Activated T-helper 2 cell treated with anti-CD3 and anti-CD28 coated beads, Interferon-gamma antibody, Interleukin-2, Interleukin-4, amounts not matched to agents 10 μg/mL and 5 μg/mL and 100 μg/mL, durations not matched to agents 14 hours and 24 hours and 36 hours (primary cell): ENCODE measurements around the gene EFCAB8. TPM values are rescaled to one million over a fixed set of nuclear protein-coding genes. Genes with fewer than 3 reads are reported as not detected.

Source experiments
- DNase-seq: peaks from one replicate; pipeline ENCODE4 v3.0.0; 2021; ENCODE audit warnings: low spot score
- H3K27ac Mint-ChIP-seq: one replicate; pipeline ENCODE4 v1.8.0; 2021; ENCODE audit warnings: mixed read lengths
- H3K27me3 Mint-ChIP-seq: one replicate; pipeline ENCODE4 v1.8.0; 2021; ENCODE audit warnings: low read depth, mixed read lengths
- H3K36me3 Mint-ChIP-seq: one replicate; pipeline ENCODE4 v1.8.0; 2021; ENCODE audit warnings: low read depth, mixed read lengths
- H3K4me1 Mint-ChIP-seq: one replicate; pipeline ENCODE4 v1.8.0; 2021; ENCODE audit warnings: low read depth, mixed read lengths
- H3K4me3 Mint-ChIP-seq: one replicate; pipeline ENCODE4 v1.8.0; 2021; ENCODE audit warnings: low read depth, mild to moderate bottlenecking, moderate library complexity, mixed read lengths
- H3K9me3 Mint-ChIP-seq: one replicate; pipeline ENCODE4 v1.8.0; 2021; ENCODE audit warnings: mixed read lengths
- intact Hi-C: fragments of 100-400 bp; cut with micrococcal nuclease; formaldehyde crosslinking; loops from one replicate; pipeline ENCODE4 v1.15.1; 2023
- total RNA-seq: library from RNA; stranded (reverse); gene quantifications from 2 replicates; pipeline ENCODE4 v1.2.3, GENCODE V29; 2022

EFCAB8 gene
- total RNA-seq, 1 donor from 2014 or later, result 0.52 TPM

GRCh38 chr20:32879538-32879937 lies 20.8 kb downstream of the EFCAB8 start:
- Mint-ChIP-seq H3K4me3 (no peak overlapping the region), H3K27ac (no peak overlapping the region), H3K4me1 (no peaks in the 10 kb centered on the region), H3K9me3 (no peaks in the 10 kb centered on the region), H3K36me3 (no peaks in the 10 kb centered on the region), H3K27me3 (no peaks in the 10 kb centered on the region)
- intact Hi-C loops, result no loop called here
- DNase-seq, result no peak

GRCh38 chr20:32880635-32881034 lies 21.9 kb downstream of the EFCAB8 start:
- H3K4me3 Mint-ChIP-seq, result no peak overlapping the region
- no peak overlapping the region for H3K27ac Mint-ChIP-seq
- H3K4me1 Mint-ChIP-seq, result no peaks in the 10 kb centered on the region
- no peaks in the 10 kb centered on the region for H3K9me3 Mint-ChIP-seq
- H3K36me3 Mint-ChIP-seq, result no peaks in the 10 kb centered on the region
- no peaks in the 10 kb centered on the region for H3K27me3 Mint-ChIP-seq
- no peak for DNase-seq
- intact Hi-C loops, result no loop called here

GRCh38 chr20:32883081-32883480 lies 24.4 kb downstream of the EFCAB8 start:
- no peaks in the 10 kb centered on the region for H3K4me1 Mint-ChIP-seq
- no peak overlapping the region for H3K4me3 Mint-ChIP-seq
- no peaks in the 10 kb centered on the region for H3K9me3 Mint-ChIP-seq
- no peak for DNase-seq
- no peak overlapping the region for H3K27ac Mint-ChIP-seq
- no peaks in the 10 kb centered on the region for H3K27me3 Mint-ChIP-seq
- intact Hi-C loops, result no loop called here
- no peaks in the 10 kb centered on the region for H3K36me3 Mint-ChIP-seq

GRCh38 chr20:32885185-32885584 lies 26.5 kb downstream of the EFCAB8 start:
- no peak for DNase-seq
- H3K36me3 Mint-ChIP-seq, result no peaks in the 10 kb centered on the region
- no peaks in the 10 kb centered on the region for H3K9me3 Mint-ChIP-seq
- intact Hi-C loops, result no loop called here
- no peak overlapping the region for H3K4me3 Mint-ChIP-seq
- no peak overlapping the region for H3K27ac Mint-ChIP-seq
- no peaks in the 10 kb centered on the region for H3K4me1 Mint-ChIP-seq
- H3K27me3 Mint-ChIP-seq, result no peaks in the 10 kb centered on the region

- DNase-seq, result no peak
- Mint-ChIP-seq H3K4me1 (no peaks in the 10 kb centered on the region), H3K27me3 (no peaks in the 10 kb centered on the region), H3K36me3 (no peaks in the 10 kb centered on the region), H3K9me3 (no peaks in the 10 kb centered on the region), H3K4me3 (no peak overlapping the region), H3K27ac (no peak overlapping the region)
- intact Hi-C loops, result no loop called here
Measured at GRCh38 chr20:32885952-32886351, 27.2 kb downstream of the EFCAB8 start.

GRCh38 chr20:32886652-32887051 lies 27.9 kb downstream of the EFCAB8 start:
- Mint-ChIP-seq H3K36me3 (no peaks in the 10 kb centered on the region), H3K4me1 (no peaks in the 10 kb centered on the region), H3K4me3 (no peak overlapping the region), H3K27ac (no peak overlapping the region), H3K9me3 (no peaks in the 10 kb centered on the region), H3K27me3 (no peaks in the 10 kb centered on the region)
- no peak for DNase-seq
- intact Hi-C loops, result no loop called here

GRCh38 chr20:32887492-32887891 lies 28.8 kb downstream of the EFCAB8 start:
- Mint-ChIP-seq H3K27ac (no peak overlapping the region), H3K4me3 (no peak overlapping the region), H3K27me3 (no peaks in the 10 kb centered on the region), H3K4me1 (no peaks in the 10 kb centered on the region), H3K9me3 (no peaks in the 10 kb centered on the region), H3K36me3 (no peaks in the 10 kb centered on the region)
- intact Hi-C loops, result no loop called here
- DNase-seq, result no peak

GRCh38 chr20:32888636-32889035 lies 29.9 kb downstream of the EFCAB8 start:
- Mint-ChIP-seq H3K27ac (no peak overlapping the region), H3K4me3 (no peak overlapping the region), H3K4me1 (no peaks in the 10 kb centered on the region), H3K36me3 (no peaks in the 10 kb centered on the region), H3K9me3 (no peaks in the 10 kb centered on the region), H3K27me3 (no peaks in the 10 kb centered on the region)
- intact Hi-C loops, result no loop called here
- DNase-seq, result no peak

- no peaks in the 10 kb centered on the region for H3K36me3 Mint-ChIP-seq
- no peak overlapping the region for H3K4me3 Mint-ChIP-seq
- H3K27ac Mint-ChIP-seq, result no peak overlapping the region
- no peaks in the 10 kb centered on the region for H3K9me3 Mint-ChIP-seq
- intact Hi-C loops, result no loop called here
- DNase-seq, result no peak
- no peaks in the 10 kb centered on the region for H3K4me1 Mint-ChIP-seq
- no peaks in the 10 kb centered on the region for H3K27me3 Mint-ChIP-seq
Measured at GRCh38 chr20:32889281-32889680, 30.6 kb downstream of the EFCAB8 start.

GRCh38 chr20:32891491-32891890 lies 32.8 kb downstream of the EFCAB8 start:
- no peaks in the 10 kb centered on the region for H3K27me3 Mint-ChIP-seq
- no peak overlapping the region for H3K4me3 Mint-ChIP-seq
- H3K36me3 Mint-ChIP-seq, result no peaks in the 10 kb centered on the region
- DNase-seq, result no peak
- no peak overlapping the region for H3K27ac Mint-ChIP-seq
- H3K4me1 Mint-ChIP-seq, result no peaks in the 10 kb centered on the region
- intact Hi-C loops, result no loop called here
- H3K9me3 Mint-ChIP-seq, result no peaks in the 10 kb centered on the region

- H3K36me3 Mint-ChIP-seq, result no peaks in the 10 kb centered on the region
- no peaks in the 10 kb centered on the region for H3K9me3 Mint-ChIP-seq
- no peak for DNase-seq
- no peaks in the 10 kb centered on the region for H3K27me3 Mint-ChIP-seq
- H3K27ac Mint-ChIP-seq, result no peak overlapping the region
- H3K4me1 Mint-ChIP-seq, result no peaks in the 10 kb centered on the region
- no peak overlapping the region for H3K4me3 Mint-ChIP-seq
- intact Hi-C loops, result no loop called here
Measured at GRCh38 chr20:32891926-32892660, 33.4 kb downstream of the EFCAB8 start.

- H3K4me3 Mint-ChIP-seq, result no peak overlapping the region
- no peaks in the 10 kb centered on the region for H3K4me1 Mint-ChIP-seq
- no peak for DNase-seq
- intact Hi-C loops, result no loop called here
- H3K27me3 Mint-ChIP-seq, result no peaks in the 10 kb centered on the region
- H3K27ac Mint-ChIP-seq, result no peak overlapping the region
- H3K9me3 Mint-ChIP-seq, result no peaks in the 10 kb centered on the region
- H3K36me3 Mint-ChIP-seq, result no peaks in the 10 kb centered on the region
Measured at GRCh38 chr20:32893263-32894025, 34.7 kb downstream of the EFCAB8 start.

GRCh38 chr20:32894026-32894483 lies 35.3 kb downstream of the EFCAB8 start:
- DNase-seq, result no peak
- Mint-ChIP-seq H3K4me1 (no peaks in the 10 kb centered on the region), H3K9me3 (no peaks in the 10 kb centered on the region), H3K36me3 (no peaks in the 10 kb centered on the region), H3K27ac (no peak overlapping the region), H3K4me3 (no peak overlapping the region), H3K27me3 (no peaks in the 10 kb centered on the region)
- intact Hi-C loops, result no loop called here
